Measurements from ENCODE around the gene INO80. TPM values are rescaled to one million over a fixed set of nuclear protein-coding genes. Genes with fewer than 3 reads are reported as not detected.

Gene INO80
- total RNA-seq, 1 experiment from 2014 or later, result 15.3 TPM

GRCh38 chr15:41043276-41043951 lies 72.7 kb downstream of the INO80 start:
- intact Hi-C loops (cut with micrococcal nuclease; ENCODE audit: unreplicated experiment), result no loop called here
- no peaks in the 10 kb centered on the region for H3K9me3 Mint-ChIP-seq (ENCODE audit: low read depth, unreplicated experiment)
- TF ChIP-seq, protein P1, sequence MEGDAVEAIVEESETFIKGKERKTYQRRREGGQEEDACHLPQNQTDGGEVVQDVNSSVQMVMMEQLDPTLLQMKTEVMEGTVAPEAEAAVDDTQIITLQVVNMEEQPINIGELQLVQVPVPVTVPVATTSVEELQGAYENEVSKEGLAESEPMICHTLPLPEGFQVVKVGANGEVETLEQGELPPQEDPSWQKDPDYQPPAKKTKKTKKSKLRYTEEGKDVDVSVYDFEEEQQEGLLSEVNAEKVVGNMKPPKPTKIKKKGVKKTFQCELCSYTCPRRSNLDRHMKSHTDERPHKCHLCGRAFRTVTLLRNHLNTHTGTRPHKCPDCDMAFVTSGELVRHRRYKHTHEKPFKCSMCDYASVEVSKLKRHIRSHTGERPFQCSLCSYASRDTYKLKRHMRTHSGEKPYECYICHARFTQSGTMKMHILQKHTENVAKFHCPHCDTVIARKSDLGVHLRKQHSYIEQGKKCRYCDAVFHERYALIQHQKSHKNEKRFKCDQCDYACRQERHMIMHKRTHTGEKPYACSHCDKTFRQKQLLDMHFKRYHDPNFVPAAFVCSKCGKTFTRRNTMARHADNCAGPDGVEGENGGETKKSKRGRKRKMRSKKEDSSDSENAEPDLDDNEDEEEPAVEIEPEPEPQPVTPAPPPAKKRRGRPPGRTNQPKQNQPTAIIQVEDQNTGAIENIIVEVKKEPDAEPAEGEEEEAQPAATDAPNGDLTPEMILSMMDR (IDR thresholded peaks at IDR 0.05; ENCODE audit: unreplicated experiment), result no peak
- no peaks in the 10 kb centered on the region for H3K36me3 Mint-ChIP-seq (ENCODE audit: insufficient read depth, unreplicated experiment)
- DNase-seq, result no peak
- no peaks in the 10 kb centered on the region for H3K4me1 Mint-ChIP-seq (ENCODE audit: low read depth, unreplicated experiment)
- CTCF ChIA-PET, result no interaction called here
- H3K27ac Mint-ChIP-seq (ENCODE audit: unreplicated experiment), result no peak overlapping the region
- no TSS peak for BruUV-seq (replicated peaks)
- H3K4me3 Mint-ChIP-seq (ENCODE audit: low read depth, unreplicated experiment), result no peak overlapping the region
- no peaks in the 10 kb centered on the region for H3K27me3 Mint-ChIP-seq (ENCODE audit: unreplicated experiment)

GRCh38 chr15:41042851-41043250 lies 73.2 kb downstream of the INO80 start:
- TF ChIP-seq, protein P1 (IDR thresholded peaks at IDR 0.05; ENCODE audit: unreplicated experiment), result no peak
- CTCF ChIA-PET, result no interaction called here

DNA sequence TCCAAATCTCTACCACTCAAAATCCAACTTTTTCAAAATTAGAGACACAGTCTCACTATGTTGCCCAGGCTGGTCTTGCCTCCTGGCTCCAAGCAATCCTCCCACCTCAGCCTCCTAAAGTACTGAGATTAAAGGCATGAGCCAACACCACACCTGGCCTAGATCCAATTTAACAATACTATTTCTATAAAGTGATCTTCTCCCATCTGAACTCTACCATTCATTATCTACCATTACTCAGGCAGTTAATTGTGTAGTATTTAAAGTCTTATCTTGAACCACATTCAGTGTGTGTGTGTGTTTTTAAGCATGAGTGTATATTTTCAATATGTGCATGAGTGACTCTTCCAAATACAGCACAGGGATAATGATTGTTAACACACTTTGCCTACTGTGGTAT lies 77.0 kb downstream of the INO80 start:
- Mint-ChIP-seq H3K27me3 (ENCODE audit: unreplicated experiment) (no peaks in the 10 kb centered on the region), H3K27ac (ENCODE audit: unreplicated experiment) (no peak overlapping the region), H3K36me3 (ENCODE audit: insufficient read depth, unreplicated experiment) (no peaks in the 10 kb centered on the region), H3K4me1 (ENCODE audit: low read depth, unreplicated experiment) (no peaks in the 10 kb centered on the region), H3K4me3 (ENCODE audit: low read depth, unreplicated experiment) (no peak overlapping the region), H3K9me3 (ENCODE audit: low read depth, unreplicated experiment) (no peaks in the 10 kb centered on the region)
- no peak for DNase-seq
- BruUV-seq (replicated peaks), result no TSS peak
- intact Hi-C loops (cut with micrococcal nuclease; ENCODE audit: unreplicated experiment), result no loop called here
- CTCF ChIA-PET, result no interaction called here
- TF ChIP-seq, protein P1 (IDR thresholded peaks at IDR 0.05; ENCODE audit: unreplicated experiment), result no peak

More at GRCh38 chr15:41042851-41043250, 73.2 kb downstream of the INO80 start:
- no peaks in the 10 kb centered on the region for H3K9me3 Mint-ChIP-seq (ENCODE audit: low read depth, unreplicated experiment)
- H3K4me1 Mint-ChIP-seq (ENCODE audit: low read depth, unreplicated experiment), result no peaks in the 10 kb centered on the region
- no peaks in the 10 kb centered on the region for H3K27me3 Mint-ChIP-seq (ENCODE audit: unreplicated experiment)
- no peak overlapping the region for H3K27ac Mint-ChIP-seq (ENCODE audit: unreplicated experiment)
- DNase-seq, result no peak
- H3K4me3 Mint-ChIP-seq (ENCODE audit: low read depth, unreplicated experiment), result no peak overlapping the region
- BruUV-seq (replicated peaks), result no TSS peak
- no peaks in the 10 kb centered on the region for H3K36me3 Mint-ChIP-seq (ENCODE audit: insufficient read depth, unreplicated experiment)
- intact Hi-C loops (cut with micrococcal nuclease; ENCODE audit: unreplicated experiment), result no loop called here

- intact Hi-C loops (cut with micrococcal nuclease; ENCODE audit: unreplicated experiment), result no loop called here
- H3K27ac Mint-ChIP-seq (ENCODE audit: unreplicated experiment), result no peak overlapping the region
- H3K27me3 Mint-ChIP-seq (ENCODE audit: unreplicated experiment), result no peaks in the 10 kb centered on the region
- BruUV-seq (replicated peaks), result no TSS peak
- TF ChIP-seq, protein P1 (IDR thresholded peaks at IDR 0.05; ENCODE audit: unreplicated experiment), result no peak
- DNase-seq, result no peak
- peaks cover 4% of the 10 kb centered on the region for H3K36me3 Mint-ChIP-seq (ENCODE audit: insufficient read depth, unreplicated experiment)
- H3K4me3 Mint-ChIP-seq (ENCODE audit: low read depth, unreplicated experiment), result no peak overlapping the region
- no peaks in the 10 kb centered on the region for H3K4me1 Mint-ChIP-seq (ENCODE audit: low read depth, unreplicated experiment)
- CTCF ChIA-PET, result no interaction called here
- H3K9me3 Mint-ChIP-seq (ENCODE audit: low read depth, unreplicated experiment), result no peaks in the 10 kb centered on the region
Measured at GRCh38 chr15:41032079-41032328, 84.1 kb downstream of the INO80 start.
